Measurements from ENCODE around the gene LAT.
A peak's percentile ranks its signal among the peaks of the same experiment; 100 is the strongest.
"Not testable (repeated sequence)": the region's sequence is repeated elsewhere in the genome, so short reads cannot be mapped to it uniquely, and the experiment has no call there.

The LAT gene

DNA sequence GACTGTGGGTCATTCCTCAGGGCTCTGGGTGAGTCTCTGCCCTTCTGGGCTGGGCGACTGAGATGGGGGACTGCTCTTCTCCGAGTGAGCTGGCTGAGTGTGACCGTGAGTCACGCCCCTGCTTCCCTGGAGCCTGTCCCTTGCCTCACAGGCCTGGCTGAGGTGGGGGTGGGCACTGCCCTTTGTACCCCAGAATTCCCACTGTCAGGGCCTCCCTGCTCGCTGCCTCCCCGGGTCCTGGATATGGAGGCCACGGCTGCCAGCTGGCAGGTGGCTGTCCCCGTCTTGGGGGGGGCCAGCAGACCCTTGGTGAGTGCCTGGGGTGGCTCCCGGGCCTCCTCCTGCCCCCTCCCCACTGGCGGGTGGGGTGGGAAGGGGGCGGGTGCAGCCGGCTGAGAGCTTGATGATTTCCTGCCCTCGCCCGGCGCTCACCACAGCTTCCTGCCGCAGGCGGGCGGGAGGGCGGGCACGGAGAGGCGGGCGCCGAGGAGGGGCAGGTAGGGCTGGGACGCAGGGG is at the start of gene LAT:
Gene LAT, plus strand, starts transcription at position 434 of the 517 bp plus-strand sequence. CDS start 366 bp downstream, outside the sequence.
- DNase-seq, result peak; percentile 64 to 81

DNA sequence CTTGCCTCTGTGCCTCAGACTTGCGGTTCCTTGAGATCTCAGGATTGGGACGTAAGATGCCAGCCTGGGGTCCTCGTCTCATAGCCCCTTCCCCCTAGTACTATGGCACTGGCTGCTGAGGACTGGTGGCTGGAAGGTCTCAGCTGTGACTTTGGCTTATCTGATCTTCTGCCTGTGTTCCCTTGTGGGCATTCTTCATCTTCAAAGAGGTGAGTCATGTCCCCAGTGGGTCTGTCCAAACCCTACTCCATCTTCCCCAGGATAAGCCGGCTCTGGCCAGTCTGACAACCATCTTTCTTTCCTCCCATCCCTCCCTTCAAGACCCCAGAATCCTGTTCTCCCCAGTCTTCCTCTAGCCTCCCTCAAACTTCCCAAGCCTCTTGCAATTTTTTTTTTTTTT is 49.5 kb upstream of the LAT start:
- DNase-seq, result no peak

- peak; percentile 89 to 90 for DNase-seq
Observed at GRCh38 chr16:28935924-28936783, 48.7 kb upstream of the LAT start.

DNA sequence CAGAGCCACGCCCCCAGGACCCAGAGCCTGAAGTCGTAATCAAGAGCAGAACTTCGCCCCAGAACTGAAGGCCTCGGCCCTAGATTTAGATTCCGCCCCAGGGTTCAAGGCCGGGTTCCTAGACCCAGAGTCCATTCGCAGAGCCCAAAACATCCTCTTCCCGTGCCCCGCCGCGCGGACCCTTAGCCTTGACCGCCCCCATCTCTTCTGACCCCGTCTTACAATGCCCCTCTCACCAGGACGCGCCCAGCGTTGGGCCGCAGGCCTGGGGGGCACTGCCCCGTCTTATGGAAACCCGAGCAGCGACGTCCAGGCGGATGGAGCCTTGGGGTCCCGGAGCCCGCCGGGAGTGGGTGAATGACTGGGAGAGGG is 48.1 kb upstream of the LAT start:
- DNase-seq, result no peak

DNA sequence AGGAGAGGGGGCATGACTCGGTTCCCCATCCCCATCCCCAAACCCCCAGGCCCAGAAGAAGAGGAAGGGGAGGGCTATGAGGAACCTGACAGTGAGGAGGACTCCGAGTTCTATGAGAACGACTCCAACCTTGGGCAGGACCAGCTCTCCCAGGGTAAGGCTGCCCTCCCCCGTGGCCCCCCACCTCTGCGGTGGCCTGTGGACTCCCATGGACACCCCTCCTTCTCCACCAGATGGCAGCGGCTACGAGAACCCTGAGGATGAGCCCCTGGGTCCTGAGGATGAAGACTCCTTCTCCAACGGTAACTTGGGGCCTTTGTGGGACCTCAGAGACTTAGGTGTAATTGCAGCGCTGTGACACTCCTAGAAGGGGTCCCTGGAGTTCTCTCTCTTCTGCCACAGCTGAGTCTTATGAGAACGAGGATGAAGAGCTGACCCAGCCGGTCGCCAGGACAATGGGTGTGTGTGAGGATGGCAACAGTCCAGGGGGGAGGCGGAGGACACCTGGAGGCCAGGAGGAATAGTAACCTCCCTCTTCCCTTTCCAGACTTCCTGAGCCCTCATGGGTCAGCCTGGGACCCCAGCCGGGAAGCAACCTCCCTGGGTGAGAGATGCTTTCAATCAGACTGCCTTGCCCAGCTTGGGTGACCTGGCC is 47.5 kb upstream of the LAT start:
- no peak for DNase-seq

DNA sequence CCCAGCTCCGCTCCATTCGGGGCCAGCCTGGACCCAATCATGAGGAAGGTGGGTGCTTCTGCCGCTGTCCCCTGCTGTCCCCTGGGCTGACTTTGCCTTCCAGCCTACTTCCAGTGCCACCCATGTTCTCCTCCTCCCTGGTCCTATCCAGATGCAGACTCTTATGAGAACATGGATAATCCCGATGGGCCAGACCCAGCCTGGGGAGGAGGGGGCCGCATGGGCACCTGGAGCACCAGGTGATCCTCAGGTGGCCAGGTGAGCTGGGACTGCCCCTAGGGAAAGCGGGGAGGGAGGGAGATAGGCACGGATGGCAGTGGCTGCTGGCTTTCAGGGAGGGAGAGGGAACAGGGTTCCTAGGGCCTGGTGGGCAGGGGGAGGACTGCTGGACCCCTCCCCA is 46.1 kb upstream of the LAT start:
- DNase-seq, result no peak

- DNase-seq, result not testable (repeated sequence)
Observed at GRCh38 chr16:28939825-28940224, 45.0 kb upstream of the LAT start.

GRCh38 chr16:28943281-28943680 is 41.6 kb upstream of the LAT start:
- DNase-seq, result no peak

DNA sequence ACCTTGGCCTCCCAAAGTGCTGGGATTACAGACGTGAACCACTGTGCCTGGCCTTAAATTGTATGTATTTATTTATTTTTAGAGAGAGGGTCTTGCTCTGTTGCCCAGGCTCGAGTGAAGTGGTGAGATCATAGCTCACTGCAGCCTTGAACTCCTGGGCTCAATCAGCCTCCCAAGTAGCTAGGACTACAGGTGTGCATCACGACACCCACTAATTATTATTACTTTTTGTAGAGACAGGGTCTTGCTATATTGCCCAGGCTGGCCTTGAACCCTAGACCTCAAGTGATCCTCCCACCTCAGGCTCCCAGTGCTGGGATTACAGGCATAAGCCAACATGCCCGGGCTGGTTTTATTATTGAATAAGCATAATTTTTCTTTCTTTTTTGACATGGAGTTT is 38.2 kb upstream of the LAT start:
- DNase-seq, result no peak

- DNase-seq, result peak; percentile 100
Observed at GRCh38 chr16:28950648-28951409, 34.0 kb upstream of the LAT start, which contains the start of gene NFATC2IP. NFATC2IP (plus strand) TSS chr16:28950937; CDS start chr16:28951012, 75 bp downstream.

DNA sequence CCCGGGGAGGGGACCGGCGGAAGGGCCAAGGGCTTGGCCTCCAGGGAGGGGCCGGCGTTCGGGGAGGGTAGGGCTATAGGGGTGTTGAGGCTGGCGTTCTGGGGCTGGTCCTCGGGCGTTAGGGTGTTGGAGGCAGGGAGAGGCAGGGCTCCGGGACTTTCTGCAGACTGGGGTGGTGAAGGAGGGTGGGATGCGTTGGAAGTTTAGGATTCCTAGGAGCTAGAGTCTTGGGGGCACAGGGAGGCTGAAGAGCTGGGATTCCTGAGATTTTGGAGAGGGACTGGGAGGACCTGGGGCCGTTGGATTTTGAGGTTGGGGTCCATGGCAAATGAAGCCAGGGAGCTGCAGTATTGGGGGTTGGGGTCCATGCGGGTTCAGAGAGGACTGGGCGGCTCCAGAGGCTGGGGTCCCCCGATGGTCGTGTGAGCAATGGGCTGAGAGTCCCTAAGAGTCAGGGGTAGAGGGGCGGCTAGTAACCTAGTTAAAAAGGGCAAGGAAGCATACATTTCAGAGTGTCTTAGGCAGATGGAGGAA is 33.4 kb upstream of the LAT start:
- DNase-seq, result no peak

- no peak for DNase-seq
Observed at GRCh38 chr16:28958216-28958615, 26.6 kb upstream of the LAT start.

DNA sequence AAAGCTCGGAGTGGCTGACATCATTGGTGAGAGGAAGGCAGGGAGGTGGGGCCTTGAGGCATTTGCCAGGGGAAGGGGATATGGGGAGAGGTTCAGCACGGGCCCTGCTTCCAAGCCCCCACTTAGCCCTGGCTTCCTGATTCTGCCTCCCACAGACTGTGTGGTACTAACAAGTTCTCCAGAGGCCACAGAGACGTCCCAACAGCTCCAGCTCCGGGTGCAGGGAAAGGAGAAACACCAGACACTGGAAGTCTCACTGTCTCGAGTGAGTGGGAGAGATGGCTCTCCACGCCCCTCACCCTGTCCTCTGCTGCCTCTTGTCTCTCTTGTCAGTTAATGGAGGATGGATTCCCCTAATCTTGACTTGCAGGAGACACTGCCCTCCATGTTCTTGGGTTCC is 26.0 kb upstream of the LAT start:
- no peak for DNase-seq

GRCh38 chr16:28964072-28964471 is 20.8 kb upstream of the LAT start:
- no peak for DNase-seq

GRCh38 chr16:28964496-28964895 is 20.4 kb upstream of the LAT start:
- no peak for DNase-seq

- DNase-seq, result no peak
Observed at GRCh38 chr16:28967156-28967555, 17.7 kb upstream of the LAT start.

- DNase-seq, result not testable (repeated sequence)
Observed at GRCh38 chr16:28969696-28970095, 15.2 kb upstream of the LAT start.

- DNase-seq, result peak in 1 of 2 donors; percentile 31
Observed at GRCh38 chr16:28974007-28974436, 10.8 kb upstream of the LAT start.

- DNase-seq, result peak; percentile 92 to 94
Observed at GRCh38 chr16:28974437-28975157, 10.3 kb upstream of the LAT start, which contains the start of gene SPNS1. SPNS1 (plus strand) TSS chr16:28974778; CDS start chr16:28975152, 374 bp downstream.

DNA sequence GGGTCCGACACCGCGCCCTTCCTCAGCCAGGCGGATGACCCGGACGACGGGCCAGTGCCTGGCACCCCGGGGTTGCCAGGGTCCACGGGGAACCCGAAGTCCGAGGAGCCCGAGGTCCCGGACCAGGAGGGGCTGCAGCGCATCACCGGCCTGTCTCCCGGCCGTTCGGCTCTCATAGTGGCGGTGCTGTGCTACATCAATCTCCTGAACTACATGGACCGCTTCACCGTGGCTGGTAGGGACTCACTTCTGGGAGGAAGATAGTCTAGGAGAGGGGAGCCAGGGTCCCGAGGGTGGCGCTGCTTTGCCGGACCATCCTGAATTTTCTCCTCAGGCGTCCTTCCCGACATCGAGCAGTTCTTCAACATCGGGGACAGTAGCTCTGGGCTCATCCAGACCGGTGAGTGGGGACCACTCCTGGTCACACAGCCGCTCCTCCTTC is 9.7 kb upstream of the LAT start:
- no peak for DNase-seq

GRCh38 chr16:28977703-28978662 is 6.9 kb upstream of the LAT start:
- peak in 1 of 2 donors; percentile 60 for DNase-seq

All from CD4-positive, alpha-beta T cell treated with Interferon alpha-2 for 1 hour (primary cell).